Panc1 (cell line): ENCODE results near the gene WBP2NL. TPM values are rescaled to one million over a fixed set of nuclear protein-coding genes. Genes with fewer than 3 reads are reported as not detected.

Source experiments
- ATAC-seq: fragments of 200-7000 bp; cut with Tn5 transposase; 2 replicates; pipeline ENCODE4 v1.9.1; 2020; ENCODE audit warnings: mild to moderate bottlenecking, moderate library complexity
- BruUV-seq: library from RNA; stranded (reverse); fragments of 400-500 nt; replicated peaks from 2 replicates; lab custom pipeline; 2021; lab: Mats Ljungman, UMichigan
- CTCF ChIA-PET: fragments of 300-600 bp; sonication (Branson Sonifier 250); formaldehyde crosslinking; loops from one replicate; lab custom pipeline; 2022; ENCODE audit warnings: antibody characterized with exemption; lab: Charles Lee
- POLR2A ChIA-PET: fragments of 300-600 bp; sonication (Branson Sonifier 250); formaldehyde crosslinking; loops from one replicate; lab custom pipeline; 2022; ENCODE audit warnings: antibody characterized with exemption; lab: Charles Lee
- DNase-seq: peaks from one replicate; pipeline ENCODE4 v3.0.0-alpha.2; 2010; ENCODE audit warnings: low read depth, low spot score
- H3K27ac ChIP-seq: 2 replicates; pipeline ENCODE4 v1.5.1; 2011; ENCODE audit warnings: mild to moderate bottlenecking, low read length, inconsistent platforms
- H3K27me3 ChIP-seq: fragments of 200-500 bp; sonication (Bioruptor generic); 2 replicates; pipeline ENCODE4 v1.6.0; 2014; ENCODE audit warnings: low read length, inconsistent platforms; ENCODE audit not compliant: control insufficient read depth, insufficient read depth
- H3K36me3 ChIP-seq: fragments of 200-500 bp; sonication (Bioruptor generic); 2 replicates; pipeline ENCODE4 v1.5.1; 2014; ENCODE audit warnings: inconsistent platforms, mild to moderate bottlenecking, low read length, moderate library complexity; ENCODE audit not compliant: control insufficient read depth, insufficient read depth
- H3K4me1 ChIP-seq: 2 replicates; pipeline ENCODE4 v1.5.1; 2011; ENCODE audit warnings: inconsistent platforms, mild to moderate bottlenecking, low read length, moderate library complexity; ENCODE audit not compliant: control insufficient read depth, insufficient read depth
- H3K4me3 ChIP-seq, 2 experiments: 2 replicates each; pipeline ENCODE4 v1.5.1; 2011 to 2012; ENCODE audit warnings: low read depth in 2 of 2, low read length in 2 of 2, mild to moderate bottlenecking in 2 of 2, inconsistent platforms in 1 of 2, moderate library complexity in 1 of 2
- H3K9me3 ChIP-seq: fragments of 200-500 bp; sonication (Bioruptor generic); 2 replicates; pipeline ENCODE4 v1.5.1; 2014; ENCODE audit warnings: low read depth, mild to moderate bottlenecking, inconsistent platforms, low read length, moderate library complexity; ENCODE audit not compliant: control insufficient read depth, insufficient read depth
- POLR2AphosphoS5 ChIP-seq: IDR thresholded peaks from 2 replicates; pipeline ENCODE4 v1.6.1; 2012; ENCODE audit warnings: mild to moderate bottlenecking, low read depth, low read length, moderate library complexity
- SIN3A ChIP-seq: IDR thresholded peaks from 2 replicates; pipeline ENCODE4 v1.6.1; 2012; ENCODE audit warnings: low read depth, mild to moderate bottlenecking, low read length, moderate library complexity, borderline replicate concordance; ENCODE audit not compliant: insufficient read depth
- TCF7L2 ChIP-seq: IDR thresholded peaks from 2 replicates; pipeline ENCODE4 v1.6.1; 2011; ENCODE audit warnings: mild to moderate bottlenecking, low read depth, low read length, inconsistent platforms
- in situ Hi-C: cut with HindIII; loops from 2 replicates; pipeline ENCODE4 v1.10.0; 2016; ENCODE audit warnings: low sequenced_read_pairs, low pct_unique_long_range_greater_than_20kb
- intact Hi-C: fragments of 100-400 bp; cut with micrococcal nuclease; formaldehyde crosslinking; loops from one replicate; pipeline ENCODE4 v1.10.0; 2022; ENCODE audit not compliant: unreplicated experiment
- total RNA-seq: library from RNA; stranded (reverse); gene quantifications from one replicate; pipeline ENCODE4 v1.2.1, GENCODE V29; 2021; ENCODE audit not compliant: unreplicated experiment
- TF ChIP-seq, protein P1 (sequence below), 2 experiments: IDR thresholded peaks; 2 replicates each; pipeline ENCODE4 v1.6.1; 2011 to 2012; ENCODE audit warnings: low read depth in 2 of 2, control low read depth in 1 of 2, low read length in 1 of 2, mild to moderate bottlenecking in 1 of 2, moderate library complexity in 1 of 2; ENCODE audit not compliant: insufficient read depth in 1 of 2
- TF ChIP-seq, protein P2 (sequence below): fragments of 450-650 bp; IDR thresholded peaks from 2 replicates; pipeline ENCODE4 v1.5.1; 2017; ENCODE audit warnings: mild to moderate bottlenecking

The WBP2NL gene
- total RNA-seq, 1 experiment from 2014 or later: 0.44 TPM

DNA sequence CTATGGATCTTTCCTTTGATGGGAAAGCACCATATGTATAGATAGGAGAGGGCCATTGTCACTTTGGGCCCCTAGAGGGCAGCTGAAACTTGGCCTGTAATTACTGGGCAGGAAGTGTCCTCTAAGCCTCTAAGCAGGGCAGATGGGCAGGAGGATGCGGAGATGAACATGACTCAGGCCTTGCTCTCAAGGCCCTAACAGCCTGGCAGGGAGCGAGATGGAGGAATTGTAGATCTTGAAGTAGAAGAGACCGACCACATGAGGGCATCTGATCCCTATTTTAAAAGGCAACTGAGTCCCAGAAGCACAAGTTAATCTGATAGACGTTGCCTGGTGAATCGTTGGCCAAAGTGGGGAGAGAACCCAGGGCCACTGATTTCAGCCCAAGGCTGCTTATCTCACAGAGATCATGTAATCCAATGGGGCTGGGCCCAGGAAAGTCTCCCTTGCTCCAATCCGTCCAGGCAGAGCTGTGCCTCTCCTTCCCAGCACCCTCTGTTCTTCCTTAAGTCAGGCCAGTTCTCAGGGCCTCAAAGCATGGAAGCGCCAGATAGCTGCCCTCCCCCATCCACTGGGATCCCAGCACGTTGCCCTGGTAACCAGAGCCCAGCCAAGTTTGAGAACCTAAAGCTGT, 31.9 kb upstream of the WBP2NL start:
- DNase-seq (peak; percentile 48), ATAC-seq (peak; percentile 83)
- TF ChIP-seq POLR2AphosphoS5: no peak
- no peak for TF ChIP-seq SIN3A

DNA sequence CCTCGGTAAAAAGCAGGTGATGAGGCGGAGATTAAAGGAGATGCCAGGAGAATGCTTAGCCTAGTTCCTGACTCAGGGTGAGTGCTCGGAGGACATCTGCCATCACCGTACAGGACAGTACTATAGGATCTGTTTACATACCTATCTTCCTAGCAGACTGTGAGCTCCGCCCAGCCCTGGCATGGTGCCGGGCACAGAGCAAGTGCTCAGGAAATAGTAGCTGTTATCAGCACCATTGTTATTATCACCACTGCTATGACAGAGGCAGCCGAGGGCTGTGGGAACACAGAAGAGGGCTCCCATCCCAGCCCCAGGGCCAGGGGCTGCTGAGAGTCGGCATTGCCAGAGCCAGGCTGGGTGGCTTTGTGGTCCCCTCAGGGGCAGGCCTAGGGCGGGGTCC, 30.0 kb upstream of the WBP2NL start:
- DNase-seq: no peak
- intact Hi-C loops: loop anchor here (5.0 to 10.0 kb wide), 2 partner anchors 104 to 146 kb away; partner anchors contain the start of genes NAGA and PHETA2
- no peak for ATAC-seq
- no peak overlapping the region for H3K4me3 ChIP-seq
- TF ChIP-seq, protein P1, sequence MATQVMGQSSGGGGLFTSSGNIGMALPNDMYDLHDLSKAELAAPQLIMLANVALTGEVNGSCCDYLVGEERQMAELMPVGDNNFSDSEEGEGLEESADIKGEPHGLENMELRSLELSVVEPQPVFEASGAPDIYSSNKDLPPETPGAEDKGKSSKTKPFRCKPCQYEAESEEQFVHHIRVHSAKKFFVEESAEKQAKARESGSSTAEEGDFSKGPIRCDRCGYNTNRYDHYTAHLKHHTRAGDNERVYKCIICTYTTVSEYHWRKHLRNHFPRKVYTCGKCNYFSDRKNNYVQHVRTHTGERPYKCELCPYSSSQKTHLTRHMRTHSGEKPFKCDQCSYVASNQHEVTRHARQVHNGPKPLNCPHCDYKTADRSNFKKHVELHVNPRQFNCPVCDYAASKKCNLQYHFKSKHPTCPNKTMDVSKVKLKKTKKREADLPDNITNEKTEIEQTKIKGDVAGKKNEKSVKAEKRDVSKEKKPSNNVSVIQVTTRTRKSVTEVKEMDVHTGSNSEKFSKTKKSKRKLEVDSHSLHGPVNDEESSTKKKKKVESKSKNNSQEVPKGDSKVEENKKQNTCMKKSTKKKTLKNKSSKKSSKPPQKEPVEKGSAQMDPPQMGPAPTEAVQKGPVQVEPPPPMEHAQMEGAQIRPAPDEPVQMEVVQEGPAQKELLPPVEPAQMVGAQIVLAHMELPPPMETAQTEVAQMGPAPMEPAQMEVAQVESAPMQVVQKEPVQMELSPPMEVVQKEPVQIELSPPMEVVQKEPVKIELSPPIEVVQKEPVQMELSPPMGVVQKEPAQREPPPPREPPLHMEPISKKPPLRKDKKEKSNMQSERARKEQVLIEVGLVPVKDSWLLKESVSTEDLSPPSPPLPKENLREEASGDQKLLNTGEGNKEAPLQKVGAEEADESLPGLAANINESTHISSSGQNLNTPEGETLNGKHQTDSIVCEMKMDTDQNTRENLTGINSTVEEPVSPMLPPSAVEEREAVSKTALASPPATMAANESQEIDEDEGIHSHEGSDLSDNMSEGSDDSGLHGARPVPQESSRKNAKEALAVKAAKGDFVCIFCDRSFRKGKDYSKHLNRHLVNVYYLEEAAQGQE (IDR thresholded peaks at IDR 0.05; ENCODE audit: insufficient read depth in 1 of 2, low read depth in 2 of 2, low read length in 1 of 2): no peak
- TF ChIP-seq, protein P2, sequence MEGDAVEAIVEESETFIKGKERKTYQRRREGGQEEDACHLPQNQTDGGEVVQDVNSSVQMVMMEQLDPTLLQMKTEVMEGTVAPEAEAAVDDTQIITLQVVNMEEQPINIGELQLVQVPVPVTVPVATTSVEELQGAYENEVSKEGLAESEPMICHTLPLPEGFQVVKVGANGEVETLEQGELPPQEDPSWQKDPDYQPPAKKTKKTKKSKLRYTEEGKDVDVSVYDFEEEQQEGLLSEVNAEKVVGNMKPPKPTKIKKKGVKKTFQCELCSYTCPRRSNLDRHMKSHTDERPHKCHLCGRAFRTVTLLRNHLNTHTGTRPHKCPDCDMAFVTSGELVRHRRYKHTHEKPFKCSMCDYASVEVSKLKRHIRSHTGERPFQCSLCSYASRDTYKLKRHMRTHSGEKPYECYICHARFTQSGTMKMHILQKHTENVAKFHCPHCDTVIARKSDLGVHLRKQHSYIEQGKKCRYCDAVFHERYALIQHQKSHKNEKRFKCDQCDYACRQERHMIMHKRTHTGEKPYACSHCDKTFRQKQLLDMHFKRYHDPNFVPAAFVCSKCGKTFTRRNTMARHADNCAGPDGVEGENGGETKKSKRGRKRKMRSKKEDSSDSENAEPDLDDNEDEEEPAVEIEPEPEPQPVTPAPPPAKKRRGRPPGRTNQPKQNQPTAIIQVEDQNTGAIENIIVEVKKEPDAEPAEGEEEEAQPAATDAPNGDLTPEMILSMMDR: no peak
- no peak for TF ChIP-seq SIN3A
- no peak for TF ChIP-seq POLR2AphosphoS5
- TF ChIP-seq TCF7L2: no peak
- H3K9me3 ChIP-seq: no peaks in the 10 kb centered on the region
- POLR2A ChIA-PET: no interaction called here
- no TSS peak for BruUV-seq
- H3K36me3 ChIP-seq: no peaks in the 10 kb centered on the region
- no peak overlapping the region for H3K27ac ChIP-seq
- in situ Hi-C loops: no loop called here
- H3K27me3 ChIP-seq: no peaks in the 10 kb centered on the region
- CTCF ChIA-PET: interaction anchor here (0.6 kb wide), 1 partner anchor 106 kb away, joined by 3 read pairs; no protein-coding TSS in a partner anchor
- H3K4me1 ChIP-seq: no peaks in the 10 kb centered on the region

More for the DNA sequence above, 31.9 kb upstream of the WBP2NL start:
- ChIA-PET CTCF (no interaction called here), POLR2A (no interaction called here)
- no TSS peak for BruUV-seq
- no peak overlapping the region for H3K27ac ChIP-seq
- no peaks in the 10 kb centered on the region for H3K9me3 ChIP-seq
- no peaks in the 10 kb centered on the region for H3K4me1 ChIP-seq
- no peaks in the 10 kb centered on the region for H3K27me3 ChIP-seq
- no peaks in the 10 kb centered on the region for H3K36me3 ChIP-seq
- no peak overlapping the region for H3K4me3 ChIP-seq
- in situ Hi-C loops: no loop called here
- intact Hi-C loops: loop anchor here (5.0 to 10.0 kb wide), 2 partner anchors 106 to 148 kb away; partner anchors contain the start of genes NAGA and PHETA2

DNA sequence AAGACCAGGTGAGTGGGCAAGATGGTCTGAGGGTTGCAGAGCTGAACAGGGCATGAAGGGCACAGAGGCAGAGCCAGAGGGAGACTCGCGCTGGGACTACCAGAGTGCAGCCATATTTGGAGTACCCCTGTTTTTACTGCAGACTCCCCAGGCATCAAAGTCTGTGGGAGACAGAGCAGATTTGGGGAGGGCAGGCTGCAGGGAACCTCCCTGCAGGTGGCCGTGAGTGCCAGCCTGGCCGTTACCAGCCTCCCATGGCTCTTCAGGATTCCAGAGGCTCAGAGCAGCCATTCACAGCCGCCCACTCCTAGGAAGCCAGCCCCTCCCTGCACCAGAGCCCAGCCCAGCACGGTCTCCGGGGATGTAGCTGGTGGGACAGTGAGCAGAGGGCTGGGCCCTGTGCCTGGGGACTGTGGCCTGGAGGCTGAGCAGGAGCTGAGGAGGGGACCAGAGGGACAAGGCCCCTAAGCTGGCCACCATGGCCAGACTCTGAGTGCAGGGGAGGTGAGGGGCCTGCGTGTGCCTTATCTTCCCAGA, 29.4 kb upstream of the WBP2NL start, which contains the start of gene SEPTIN3:
TSS of gene SEPTIN3 (plus strand) at position 334 of the 537 bp plus-strand sequence. CDS start 2,050 bp downstream, outside the sequence.
- Histone ChIP-seq H3K4me3 (no peak within 1 kb of the TSS), H3K9me3 (no peaks in the 10 kb centered on the region), H3K36me3 (no peaks in the 10 kb centered on the region), H3K4me1 (no peaks in the 10 kb centered on the region), H3K27ac (no peak within 1 kb of the TSS), H3K27me3 (no peaks in the 10 kb centered on the region)
- POLR2A ChIA-PET: no interaction called here
- DNase-seq: no peak
- no peak for ATAC-seq
- TF ChIP-seq, protein P2: no peak
- TF ChIP-seq, protein P1 (IDR thresholded peaks at IDR 0.05; ENCODE audit: insufficient read depth in 1 of 2, low read depth in 2 of 2, low read length in 1 of 2): no peak
- TF ChIP-seq POLR2AphosphoS5: no peak
- TF ChIP-seq SIN3A: no peak
- TF ChIP-seq TCF7L2: no peak
- intact Hi-C loops (loop anchor here (5.0 to 10.0 kb wide), 2 partner anchors 103 to 146 kb away; partner anchors contain the start of genes NAGA and PHETA2), in situ Hi-C loops (no loop called here)
- BruUV-seq: no TSS peak
- CTCF ChIA-PET: no interaction called here
